GM18873 (cell line): ENCODE measurements around the gene CAST.
A peak's percentile ranks its signal among the peaks of the same experiment; 100 is the strongest.

Experiments
- ATAC-seq: cut with Tn5 transposase; IDR thresholded peaks from one replicate; pipeline ENCODE4 v1.9.1; 2021; ENCODE audit warnings: mild to moderate bottlenecking, moderate library complexity, moderate number of reproducible peaks; ENCODE audit not compliant: unreplicated experiment, low FRiP score

The CAST gene

GRCh38 chr5:96812851-96813250 lies 150.7 kb downstream of the CAST start:
- no peak for ATAC-seq

DNA sequence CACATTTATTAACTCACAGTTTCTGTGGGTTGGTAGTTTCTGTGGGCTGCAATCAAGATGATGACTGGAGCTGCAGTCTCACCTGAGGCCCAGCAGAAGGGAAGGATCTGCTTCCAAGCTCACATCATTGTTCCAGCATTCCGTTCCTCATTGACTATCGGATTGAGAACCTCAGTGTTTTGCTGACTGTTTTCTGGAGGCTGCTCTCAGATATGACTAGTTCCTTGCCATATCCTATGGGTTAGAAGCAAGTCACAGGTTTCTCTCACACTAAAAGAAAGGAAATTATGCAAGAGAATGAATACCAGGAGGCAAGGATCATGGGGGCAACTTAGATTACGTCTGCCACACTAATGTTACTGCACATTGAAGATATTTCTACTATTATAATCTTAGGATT lies 151.9 kb downstream of the CAST start:
- no peak for ATAC-seq

- peak; percentile 86 for ATAC-seq
Observed at GRCh38 chr5:96816411-96816939, 154.3 kb downstream of the CAST start.

DNA sequence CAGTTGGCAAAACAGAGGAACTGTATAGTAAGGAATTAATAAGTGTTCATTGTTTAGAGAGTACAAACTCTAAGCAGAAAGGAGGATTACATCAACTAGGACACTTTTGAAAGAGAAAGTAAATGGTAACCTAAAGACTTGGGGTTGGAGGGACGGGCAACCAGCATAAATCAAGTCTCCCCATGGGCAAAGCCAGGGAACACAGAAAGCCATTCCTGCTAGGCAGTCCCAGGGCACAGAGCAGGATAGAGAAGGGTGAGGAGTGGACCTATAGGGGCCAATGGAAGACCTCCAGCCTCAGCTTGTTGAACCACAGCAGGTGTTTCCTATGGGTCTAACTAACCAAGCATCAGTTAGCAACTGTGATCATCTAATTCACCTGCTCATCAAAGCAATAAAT lies 154.8 kb downstream of the CAST start:
- peak; percentile 29 for ATAC-seq

DNA sequence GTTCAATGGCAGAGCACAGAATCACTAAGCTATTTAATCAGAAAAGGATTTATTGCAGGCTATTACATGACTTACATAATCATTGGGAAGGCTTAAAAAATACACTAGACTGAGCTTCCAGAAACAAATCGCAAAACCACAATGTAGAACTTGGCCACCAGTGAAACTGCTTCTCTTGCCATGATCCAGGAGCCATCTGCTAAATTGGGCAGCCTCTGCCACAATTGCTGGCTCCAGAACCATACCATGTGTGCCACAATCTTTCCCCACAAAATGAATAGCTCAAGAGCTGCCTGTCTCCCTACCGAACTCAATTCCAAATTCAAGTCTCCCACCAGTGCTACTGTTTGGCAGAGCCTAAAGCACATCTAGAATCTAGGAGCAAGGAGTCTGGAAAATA lies 155.3 kb downstream of the CAST start:
- ATAC-seq: no peak

- ATAC-seq: no peak
Observed at GRCh38 chr5:96818125-96818788, 156.1 kb downstream of the CAST start.

GRCh38 chr5:96819806-96820205 lies 157.6 kb downstream of the CAST start:
- ATAC-seq: no peak

- ATAC-seq: no peak
Observed at GRCh38 chr5:96821260-96821916, 159.2 kb downstream of the CAST start.

- ATAC-seq: no peak
Observed at GRCh38 chr5:96822686-96823459, 160.7 kb downstream of the CAST start.

DNA sequence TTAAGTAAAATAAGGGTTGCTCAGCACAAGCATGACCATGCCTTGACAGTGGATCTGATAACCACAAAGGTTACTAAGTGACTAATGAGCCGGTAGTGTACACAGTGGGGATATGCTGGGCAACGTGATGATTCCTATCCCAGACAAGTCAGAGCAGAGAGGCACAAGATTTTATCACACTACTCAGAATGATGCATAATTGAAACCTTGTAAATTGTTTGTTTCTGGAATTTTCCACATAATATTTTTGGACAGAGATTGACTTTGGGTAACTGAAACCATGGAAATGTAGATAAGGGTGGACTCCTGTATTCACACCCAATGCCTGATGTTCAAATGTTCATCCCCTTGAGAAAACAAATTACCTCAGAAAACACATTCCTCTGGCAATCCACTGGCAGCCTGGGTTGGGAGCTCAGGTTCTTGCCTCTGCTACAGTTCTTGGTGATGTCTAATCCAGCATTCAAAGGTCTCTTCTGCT lies 161.8 kb downstream of the CAST start:
- peak; percentile 94 for ATAC-seq
